ACC112 (cell line): Measurements from ENCODE around the gene SLC35D1.

Experiments used
- H2AFZ ChIP-seq: fragments of 200-600 bp; sonication (generic); one replicate; pipeline ENCODE4 v1.6.0; 2017; ENCODE audit warnings: antibody characterized with exemption, low read length; ENCODE audit not compliant: unreplicated experiment
- H3K27ac ChIP-seq: fragments of 200-600 bp; sonication (generic); 2 replicates; pipeline ENCODE4 v1.5.1; 2014; ENCODE audit warnings: low read depth, mild to moderate bottlenecking, antibody characterized with exemption, low read length, moderate library complexity
- H3K27me3 ChIP-seq: fragments of 200-600 bp; sonication (generic); 2 replicates; pipeline ENCODE4 v1.6.1; 2014; ENCODE audit warnings: mild to moderate bottlenecking, antibody characterized with exemption, low read length, moderate library complexity, mixed read lengths; ENCODE audit not compliant: insufficient read depth
- H3K36me3 ChIP-seq: fragments of 200-600 bp; sonication (generic); 2 replicates; pipeline ENCODE4 v1.6.1; 2016; ENCODE audit warnings: mild to moderate bottlenecking, antibody characterized with exemption, low read length, moderate library complexity, mixed read lengths; ENCODE audit not compliant: insufficient read depth
- H3K4me1 ChIP-seq: fragments of 200-600 bp; sonication (generic); one replicate; pipeline ENCODE4 v1.6.1; 2016; ENCODE audit warnings: low read length, mixed read lengths; ENCODE audit not compliant: insufficient read depth, unreplicated experiment, control insufficient read depth
- H3K4me3 ChIP-seq: fragments of 200-600 bp; sonication (generic); 2 replicates; pipeline ENCODE4 v1.5.1; 2014; ENCODE audit warnings: mild to moderate bottlenecking, low read depth, low read length
- H3K79me2 ChIP-seq: fragments of 200-600 bp; sonication (generic); one replicate; pipeline ENCODE4 v1.6.0; 2016; ENCODE audit warnings: low read length; ENCODE audit not compliant: control insufficient read depth, unreplicated experiment, insufficient read depth

The SLC35D1 gene

GRCh38 chr1:67051196-67051595, 2.8 kb downstream of the SLC35D1 start:
- Histone ChIP-seq H3K4me1 (peaks cover 12% of the 10 kb centered on the region), H3K79me2 (peaks cover 23% of the 10 kb centered on the region), H3K27ac (no peak overlapping the region), H3K27me3 (no peaks in the 10 kb centered on the region), H2AFZ (no peak overlapping the region), H3K36me3 (0 out of 2 replicates have a peak, but pooled peaks cover 6% of the 10 kb centered on the region), H3K4me3 (no peak overlapping the region)

GRCh38 chr1:67044631-67045270, 9.2 kb downstream of the SLC35D1 start:
- Histone ChIP-seq H3K36me3 (peaks cover 20% of the 10 kb centered on the region), H3K4me3 (no peak overlapping the region), H3K79me2 (no peaks in the 10 kb centered on the region), H3K4me1 (no peaks in the 10 kb centered on the region), H3K27ac (no peak overlapping the region), H2AFZ (no peak overlapping the region), H3K27me3 (no peaks in the 10 kb centered on the region)

GRCh38 chr1:67043366-67043765, 10.6 kb downstream of the SLC35D1 start:
- no peaks in the 10 kb centered on the region for H3K27me3 ChIP-seq
- no peak overlapping the region for H3K4me3 ChIP-seq
- H3K27ac ChIP-seq, result no peak overlapping the region
- no peaks in the 10 kb centered on the region for H3K79me2 ChIP-seq
- no peaks in the 10 kb centered on the region for H3K4me1 ChIP-seq
- H3K36me3 ChIP-seq, result peaks cover 27% of the 10 kb centered on the region
- no peak overlapping the region for H2AFZ ChIP-seq

GRCh38 chr1:67041841-67042503, 12.0 kb downstream of the SLC35D1 start:
- H3K79me2 ChIP-seq, result no peaks in the 10 kb centered on the region
- H3K36me3 ChIP-seq, result peaks cover 28% of the 10 kb centered on the region
- H3K4me3 ChIP-seq, result no peak overlapping the region
- no peak overlapping the region for H3K27ac ChIP-seq
- H3K4me1 ChIP-seq, result no peaks in the 10 kb centered on the region
- no peaks in the 10 kb centered on the region for H3K27me3 ChIP-seq
- no peak overlapping the region for H2AFZ ChIP-seq

GRCh38 chr1:67040405-67040804, 13.5 kb downstream of the SLC35D1 start:
- no peaks in the 10 kb centered on the region for H3K79me2 ChIP-seq
- H2AFZ ChIP-seq, result no peak overlapping the region
- H3K36me3 ChIP-seq, result peaks cover 30% of the 10 kb centered on the region
- no peaks in the 10 kb centered on the region for H3K4me1 ChIP-seq
- H3K4me3 ChIP-seq, result no peak overlapping the region
- no peak overlapping the region for H3K27ac ChIP-seq
- no peaks in the 10 kb centered on the region for H3K27me3 ChIP-seq

GRCh38 chr1:67031859-67032247, 22.1 kb downstream of the SLC35D1 start:
- Histone ChIP-seq H3K36me3 (peaks cover 19% of the 10 kb centered on the region), H3K4me3 (no peak overlapping the region), H3K79me2 (no peaks in the 10 kb centered on the region), H3K27ac (no peak overlapping the region), H3K4me1 (no peaks in the 10 kb centered on the region), H3K27me3 (no peaks in the 10 kb centered on the region), H2AFZ (no peak overlapping the region)

GRCh38 chr1:67031121-67031858, 22.7 kb downstream of the SLC35D1 start:
- Histone ChIP-seq H3K4me3 (no peak overlapping the region), H3K36me3 (peaks cover 13% of the 10 kb centered on the region), H3K27ac (no peak overlapping the region), H3K27me3 (no peaks in the 10 kb centered on the region), H3K4me1 (no peaks in the 10 kb centered on the region), H2AFZ (no peak overlapping the region), H3K79me2 (no peaks in the 10 kb centered on the region)

GRCh38 chr1:67029472-67029871, 24.5 kb downstream of the SLC35D1 start:
- H3K27me3 ChIP-seq, result no peaks in the 10 kb centered on the region
- no peaks in the 10 kb centered on the region for H3K4me1 ChIP-seq
- H3K4me3 ChIP-seq, result no peak overlapping the region
- H3K27ac ChIP-seq, result no peak overlapping the region
- H3K36me3 ChIP-seq, result peaks cover 11% of the 10 kb centered on the region; the same call in 1 of the 2 replicates
- H2AFZ ChIP-seq, result no peak overlapping the region
- H3K79me2 ChIP-seq, result no peaks in the 10 kb centered on the region

- Histone ChIP-seq H3K27me3 (no peaks in the 10 kb centered on the region), H3K4me3 (no peak overlapping the region), H3K27ac (no peak overlapping the region), H3K79me2 (no peaks in the 10 kb centered on the region), H3K4me1 (peaks cover 17% of the 10 kb centered on the region), H3K36me3 (peaks cover 14% of the 10 kb centered on the region), H2AFZ (no peak overlapping the region)
Observed at GRCh38 chr1:67020765-67021164, 33.2 kb downstream of the SLC35D1 start.

GRCh38 chr1:67020304-67020703, 33.6 kb downstream of the SLC35D1 start:
- H3K27me3 ChIP-seq, result no peaks in the 10 kb centered on the region
- H2AFZ ChIP-seq, result no peak overlapping the region
- peak overlapping the region; percentile 62 for H3K27ac ChIP-seq
- peaks cover 12% of the 10 kb centered on the region for H3K36me3 ChIP-seq
- no peak overlapping the region for H3K4me3 ChIP-seq
- no peaks in the 10 kb centered on the region for H3K79me2 ChIP-seq
- H3K4me1 ChIP-seq, result peaks cover 17% of the 10 kb centered on the region
